Gastrocnemius medialis (tissue), 4 donors: ENCODE data around the gene ATP2B1.

Experiments
- CTCF ChIP-seq, 5 experiments: fragments of 450-650 bp in 3 of 5; fragments of 200-600 bp in 2 of 5; sonication (generic) in 2 of 5; IDR thresholded peaks in 4 of 5; conservative IDR thresholded peaks in 1 of 5; 1 replicate in 4 of 5; 2 replicates in 1 of 5; pipeline ENCODE4 v1.5.1; 2016 to 2019; ENCODE audit warnings: antibody characterized with exemption in 5 of 5, mild to moderate bottlenecking in 3 of 5, moderate library complexity in 3 of 5
- POLR2A ChIP-seq, 2 donors: fragments of 450-650 bp; IDR thresholded peaks; one replicate each; pipeline ENCODE4 v1.6.1; 2017; ENCODE audit warnings: antibody characterized with exemption in 2 of 2, mild to moderate bottlenecking in 2 of 2, moderate library complexity in 2 of 2

DNA sequence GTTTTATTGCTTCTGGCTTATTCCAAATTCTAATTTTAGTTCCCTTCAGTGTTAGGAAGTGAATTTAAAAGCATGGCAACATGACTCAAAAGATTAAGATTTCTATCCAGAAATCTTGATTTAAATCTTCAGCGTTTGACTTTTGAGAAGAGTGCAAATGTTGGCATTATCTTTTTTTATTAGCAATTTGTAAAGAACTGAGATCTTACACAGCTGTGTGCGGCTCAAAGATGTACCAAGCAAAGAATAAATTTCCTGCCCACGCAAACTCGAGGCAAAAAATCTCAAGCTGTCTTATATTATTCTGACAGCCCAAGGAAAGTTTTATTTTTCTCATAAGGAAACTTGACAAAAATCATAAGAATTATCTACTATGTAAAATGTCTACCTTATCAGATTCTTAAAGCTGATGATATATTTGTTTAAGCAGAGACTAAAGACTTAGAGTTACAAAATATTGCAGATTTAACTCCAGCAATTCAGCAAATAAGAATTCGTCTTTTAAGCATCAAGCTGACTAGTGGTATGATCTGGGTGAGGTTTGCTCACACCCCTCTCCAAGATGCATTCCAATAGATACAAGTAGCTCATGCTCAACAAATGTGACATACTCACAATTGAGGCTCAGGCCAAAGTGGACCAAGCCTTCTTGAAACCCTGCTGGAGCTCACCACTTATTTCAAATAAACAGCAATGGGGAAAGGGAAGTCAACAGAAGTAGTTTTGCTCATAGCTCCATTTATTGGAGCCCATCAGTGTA lies 135.4 kb downstream of the ATP2B1 start:
- TF ChIP-seq CTCF (IDR thresholded peaks at IDR 0.05 in 4 of 5, conservative IDR thresholded peaks at IDR 0.05 in 1 of 5) (no peak), POLR2A (IDR thresholded peaks at IDR 0.05) (no peak)
